H9 (cell line): ENCODE measurements around the gene SEPTIN2. TPM values are rescaled to one million over a fixed set of nuclear protein-coding genes. Genes with fewer than 3 reads are reported as not detected.

Experiments
- DNase-seq: peaks from one replicate; pipeline ENCODE4 v3.0.0-alpha.2; 2017
- H2AFZ ChIP-seq: one replicate; pipeline ENCODE4 v1.6.1; 2013; ENCODE audit warnings: mild to moderate bottlenecking, low read length, control low read depth, moderate library complexity
- H2AK5ac ChIP-seq: 2 replicates; pipeline ENCODE4 v1.6.1; 2013; ENCODE audit warnings: low read length, control low read depth, mixed read lengths; ENCODE audit not compliant: insufficient read length
- H2BK120ac ChIP-seq: one replicate; pipeline ENCODE4 v1.6.1; 2013; ENCODE audit warnings: low read depth, mild to moderate bottlenecking, low read length, control low read depth, inconsistent platforms; ENCODE audit not compliant: poor library complexity, severe bottlenecking
- H2BK12ac ChIP-seq: 2 replicates; pipeline ENCODE4 v1.6.1; 2013; ENCODE audit warnings: low read length, control low read depth, mixed read lengths, low read depth; ENCODE audit not compliant: insufficient read length
- H2BK15ac ChIP-seq: 2 replicates; pipeline ENCODE4 v1.6.1; 2013; ENCODE audit warnings: low read depth, low read length, control low read depth
- H2BK20ac ChIP-seq: one replicate; pipeline ENCODE4 v1.6.1; 2013; ENCODE audit warnings: low read depth, mild to moderate bottlenecking, low read length, control low read depth, inconsistent platforms; ENCODE audit not compliant: poor library complexity, severe bottlenecking
- H2BK5ac ChIP-seq: 2 replicates; pipeline ENCODE4 v1.6.1; 2013; ENCODE audit warnings: low read length, control low read depth, mixed read lengths; ENCODE audit not compliant: insufficient read length
- H3K14ac ChIP-seq: 2 replicates; pipeline ENCODE4 v1.6.1; 2013; ENCODE audit warnings: low read length, control low read depth; ENCODE audit not compliant: insufficient read depth
- H3K18ac ChIP-seq: 2 replicates; pipeline ENCODE4 v1.6.1; 2013; ENCODE audit warnings: low read depth, mild to moderate bottlenecking, mixed read lengths, low read length, control low read depth; ENCODE audit not compliant: insufficient read length
- H3K23ac ChIP-seq: 2 replicates; pipeline ENCODE4 v1.6.1; 2013; ENCODE audit warnings: low read length, control low read depth, mixed read lengths, low read depth; ENCODE audit not compliant: insufficient read length
- H3K23me2 ChIP-seq: 2 replicates; pipeline ENCODE4 v1.6.1; 2013; ENCODE audit warnings: low read depth, mild to moderate bottlenecking, mixed read lengths, low read length, control low read depth; ENCODE audit not compliant: insufficient read length, poor library complexity, severe bottlenecking
- H3K27ac ChIP-seq: 2 replicates; pipeline ENCODE4 v1.5.1; 2013; ENCODE audit warnings: low read length, control low read depth, mixed read lengths, low read depth; ENCODE audit not compliant: insufficient read length
- H3K27me3 ChIP-seq: 2 replicates; pipeline ENCODE4 v1.6.1; 2013; ENCODE audit warnings: low read length, control low read depth, inconsistent platforms; ENCODE audit not compliant: insufficient read depth
- H3K4ac ChIP-seq: 2 replicates; pipeline ENCODE4 v1.6.1; 2013; ENCODE audit warnings: low read depth, mild to moderate bottlenecking, control low read depth, inconsistent platforms, low read length, moderate library complexity
- H3K4me1 ChIP-seq: 2 replicates; pipeline ENCODE4 v1.6.1; 2013; ENCODE audit warnings: low read length, control low read depth, inconsistent platforms; ENCODE audit not compliant: insufficient read depth
- H3K4me2 ChIP-seq: 2 replicates; pipeline ENCODE4 v1.6.1; 2013; ENCODE audit warnings: low read length, control low read depth, mixed read lengths; ENCODE audit not compliant: insufficient read length, insufficient read depth
- H3K56ac ChIP-seq: 2 replicates; pipeline ENCODE4 v1.6.1; 2013; ENCODE audit warnings: low read depth, mild to moderate bottlenecking, mixed read lengths, low read length, control low read depth; ENCODE audit not compliant: insufficient read length
- H3K79me1 ChIP-seq: 2 replicates; pipeline ENCODE4 v1.6.1; 2013; ENCODE audit warnings: low read depth, mild to moderate bottlenecking, moderate library complexity, low read length, control low read depth, inconsistent platforms; ENCODE audit not compliant: insufficient read depth, poor library complexity, severe bottlenecking
- H3K79me2 ChIP-seq: 2 replicates; pipeline ENCODE4 v1.6.1; 2013; ENCODE audit warnings: low read length, control low read depth, inconsistent platforms; ENCODE audit not compliant: insufficient read depth
- H3K9ac ChIP-seq: 2 replicates; pipeline ENCODE4 v1.6.1; 2013; ENCODE audit warnings: low read length, control low read depth, mixed read lengths; ENCODE audit not compliant: insufficient read length; ENCODE audit errors: extremely low read depth
- H3K9me3 ChIP-seq: one replicate; pipeline ENCODE4 v1.6.1; 2013; ENCODE audit warnings: low read depth, low read length, inconsistent platforms; ENCODE audit not compliant: control insufficient read depth
- H3T11ph ChIP-seq: one replicate; pipeline ENCODE4 v1.6.1; 2013; ENCODE audit warnings: mild to moderate bottlenecking, low read length, control low read depth, inconsistent platforms
- H4K20me1 ChIP-seq: one replicate; pipeline ENCODE4 v1.6.1; 2013; ENCODE audit not compliant: control insufficient read depth, insufficient read length, insufficient read depth
- H4K5ac ChIP-seq: 2 replicates; pipeline ENCODE4 v1.6.1; 2013; ENCODE audit warnings: low read depth, mild to moderate bottlenecking, mixed read lengths, low read length, control low read depth; ENCODE audit not compliant: insufficient read length
- H4K8ac ChIP-seq: replicated peaks from 2 replicates; pipeline ENCODE4 v1.6.1; 2013; ENCODE audit warnings: low read length, control low read depth, mixed read lengths, low read depth; ENCODE audit not compliant: insufficient read length
- H4K91ac ChIP-seq: 2 replicates; pipeline ENCODE4 v1.6.1; 2013; ENCODE audit warnings: low read depth, mild to moderate bottlenecking, moderate library complexity, mixed read lengths, low read length, control low read depth; ENCODE audit not compliant: insufficient read length
- H3K27ac Mint-ChIP-seq, 3 experiments: 2 replicates in 2 of 3; 3 replicates in 1 of 3; pipeline ENCODE4 v1.8.0; 2020 to 2021; ENCODE audit warnings: mixed read lengths in 3 of 3, mild to moderate bottlenecking in 1 of 3, moderate library complexity in 1 of 3
- H3K27me3 Mint-ChIP-seq: 2 replicates; pipeline ENCODE4 v1.8.0; 2021; ENCODE audit warnings: low read depth, mild to moderate bottlenecking, moderate library complexity, mixed read lengths
- H3K36me3 Mint-ChIP-seq, 3 experiments: 2 replicates in 2 of 3; 3 replicates in 1 of 3; pipeline ENCODE4 v1.8.0; 2020 to 2021; ENCODE audit warnings: low read depth in 3 of 3, mixed read lengths in 3 of 3; ENCODE audit not compliant: insufficient read depth in 1 of 3
- H3K4me1 Mint-ChIP-seq, 2 experiments: 2 replicates each; pipeline ENCODE4 v1.8.0; 2020; ENCODE audit warnings: mixed read lengths in 2 of 2
- H3K4me3 Mint-ChIP-seq, 2 experiments: 2 replicates in 1 of 2; 3 replicates in 1 of 2; pipeline ENCODE4 v1.8.0; 2020 to 2021; ENCODE audit warnings: mild to moderate bottlenecking in 2 of 2, mixed read lengths in 2 of 2, moderate library complexity in 1 of 2
- H3K9me3 Mint-ChIP-seq, 2 experiments: 2 replicates in 1 of 2; 3 replicates in 1 of 2; pipeline ENCODE4 v1.8.0; 2020; ENCODE audit warnings: mild to moderate bottlenecking in 2 of 2, mixed read lengths in 2 of 2, moderate library complexity in 1 of 2
- CTCF ChIP-seq: fragments of 200-600 bp; sonication (generic); conservative IDR thresholded peaks from 3 replicates; pipeline ENCODE4 v1.8.0; 2021; ENCODE audit warnings: antibody characterized with exemption, mild to moderate bottlenecking
- WGBS: extraction: QIAGEN DNeasy Blood & Tissue Kit; methylation state at CpG from one replicate; pipeline ENCODE4 v1.1.7; 2013; ENCODE audit warnings: missing lambda C conversion rate, low lambda C conversion rate, mixed read lengths; ENCODE audit not compliant: insufficient read length; ENCODE audit errors: extremely low coverage; 5-methylcytosine and 5-hydroxymethylcytosine counted together
- total RNA-seq: library from RNA; stranded (reverse); gene quantifications from 2 replicates; pipeline ENCODE4 v1.2.1, GENCODE V29; 2021

SEPTIN2 gene
- total RNA-seq, 1 experiment from 2014 or later = 385 TPM

GRCh38 chr2:241325257-241325656 is 9.5 kb downstream of the SEPTIN2 start:
- Histone ChIP-seq H3K4ac (no peak overlapping the region), H4K8ac (no peak overlapping the region), H3K18ac (no peak overlapping the region), H3K27me3 (no peaks in the 10 kb centered on the region), H2BK15ac (no peak overlapping the region), H3K9ac (no peak overlapping the region), H3K4me1 (peaks cover 3% of the 10 kb centered on the region), H3K23ac (no peak overlapping the region), H2BK20ac (no peak overlapping the region), H3K79me2 (peaks cover 41% of the 10 kb centered on the region; the same call in 1 of the 2 replicates), H2BK5ac (no peak overlapping the region), H2AK5ac (no peak overlapping the region), H3K9me3 (no peaks in the 10 kb centered on the region), H3K56ac (no peak overlapping the region), H3T11ph (no peak overlapping the region), H3K23me2 (no peaks in the 10 kb centered on the region), H2AFZ (no peak overlapping the region), H3K27ac (no peak overlapping the region), H3K14ac (no peak overlapping the region), H2BK120ac (no peak overlapping the region), H3K79me1 (peaks cover 10% of the 10 kb centered on the region), H4K5ac (no peak overlapping the region), H4K20me1 (no peaks in the 10 kb centered on the region), H3K4me2 (no peak overlapping the region), H2BK12ac (no peak overlapping the region), H4K91ac (no peak overlapping the region)
- Mint-ChIP-seq H3K4me1 (peaks cover 33 to 34% of the 10 kb centered on the region in 2 experiments), H3K36me3 (peaks cover 22 to 54% (median 43%) of the 10 kb centered on the region in 3 experiments; a peak in 6 of 7 replicates), H3K9me3 (no peaks in the 10 kb centered on the region), H3K27me3 (no peaks in the 10 kb centered on the region), H3K4me3 (no peak overlapping the region), H3K27ac (peak overlapping the region in 1 of 3 experiments; percentile 41; a peak in 1 of 7 replicates)
- no peak for TF ChIP-seq CTCF
- WGBS = no CpG with 5 or more reads among the region's 1 CpG
- DNase-seq = no peak
